NOMO-1 treated with dmso at 0.1 percent for 144 hours (cell line): ENCODE data around the gene AHDC1.

Experiments
- DNase-seq: peaks from one replicate; lab custom pipeline; 2025; ENCODE audit not compliant: unreplicated experiment; lab: John Stamatoyannopoulos, UW

The AHDC1 gene

GRCh38 chr1:27491748-27492700, 111.9 kb downstream of the AHDC1 start:
- DNase-seq: no peak

GRCh38 chr1:27489973-27490741, 113.8 kb downstream of the AHDC1 start, which contains the start of gene WASF2:
WASF2 (minus strand) TSS chr1:27490167; CDS start chr1:27428890, 61,277 bp downstream.
- DNase-seq: peak; percentile 91

- no peak for DNase-seq
These were observed 114.4 kb downstream of the AHDC1 start for GRCh38 chr1:27489501-27489972.

- DNase-seq: peak; percentile 63
These were observed 115.7 kb downstream of the AHDC1 start for GRCh38 chr1:27487966-27488884.

- no peak for DNase-seq
These were observed 118.6 kb downstream of the AHDC1 start for GRCh38 chr1:27485363-27485762.
